ENCODE results near the gene ACAN. TPM values are rescaled to one million over a fixed set of nuclear protein-coding genes. Genes with fewer than 3 reads are reported as not detected.

The ACAN gene
- polyA plus RNA-seq, 4 donors = 0.09 to 0.27 TPM; not detected in 2

- no peak overlapping the region for H3K4me3 ChIP-seq (ENCODE audit: low read depth in 1 of 3, low read length in 3 of 3)
- no peaks in the 10 kb centered on the region for H3K9me3 ChIP-seq (ENCODE audit: control insufficient read depth in 2 of 2, insufficient read depth in 1 of 2, low read depth in 1 of 2, low read length in 1 of 2)
- H3K27me3 ChIP-seq (ENCODE audit: control insufficient read depth in 3 of 3, insufficient read depth in 3 of 3, low read length in 3 of 3) = peaks cover 0 to 22% (median 15%) of the 10 kb centered on the region in 3 donors
- WGBS, 3 donors = 20 to 33% (median 25%) methylated on average over 22 of the region's 22 CpGs
- H3K36me3 ChIP-seq (ENCODE audit: control insufficient read depth in 3 of 3, insufficient read depth in 2 of 3, low read depth in 1 of 3, low read length in 3 of 3) = no peaks in the 10 kb centered on the region
- DNase-seq (no peak), FAIRE-seq (no peak)
- H3K27ac ChIP-seq (ENCODE audit: low read depth in 1 of 3, low read length in 2 of 3) = no peak overlapping the region
- H3K4me1 ChIP-seq (ENCODE audit: control insufficient read depth in 3 of 3, insufficient read depth in 2 of 3, low read depth in 1 of 3, low read length in 2 of 3) = no peaks in the 10 kb centered on the region
Observed at GRCh38 chr15:88792342-88793282, 10.6 kb upstream of the ACAN start.

GRCh38 chr15:88794001-88794400 is 9.2 kb upstream of the ACAN start:
- no peak overlapping the region for H3K27ac ChIP-seq (ENCODE audit: low read depth in 1 of 3, low read length in 2 of 3)
- no peak overlapping the region for H3K4me3 ChIP-seq (ENCODE audit: low read depth in 1 of 3, low read length in 3 of 3)
- H3K27me3 ChIP-seq (ENCODE audit: control insufficient read depth in 3 of 3, insufficient read depth in 3 of 3, low read length in 3 of 3) = peaks cover 0 to 25% (median 15%) of the 10 kb centered on the region in 3 donors
- H3K9me3 ChIP-seq (ENCODE audit: control insufficient read depth in 2 of 2, insufficient read depth in 1 of 2, low read depth in 1 of 2, low read length in 1 of 2) = no peaks in the 10 kb centered on the region
- H3K4me1 ChIP-seq (ENCODE audit: control insufficient read depth in 3 of 3, insufficient read depth in 2 of 3, low read depth in 1 of 3, low read length in 2 of 3) = no peaks in the 10 kb centered on the region
- no peaks in the 10 kb centered on the region for H3K36me3 ChIP-seq (ENCODE audit: control insufficient read depth in 3 of 3, insufficient read depth in 2 of 3, low read depth in 1 of 3, low read length in 3 of 3)
- FAIRE-seq (no peak), DNase-seq (no peak)
- WGBS, 3 donors = 64 to 72% (median 69%) methylated on average over 5 of the region's 5 CpGs

- no peaks in the 10 kb centered on the region for H3K4me1 ChIP-seq (ENCODE audit: control insufficient read depth in 3 of 3, insufficient read depth in 2 of 3, low read depth in 1 of 3, low read length in 2 of 3)
- no peaks in the 10 kb centered on the region for H3K36me3 ChIP-seq (ENCODE audit: control insufficient read depth in 3 of 3, insufficient read depth in 2 of 3, low read depth in 1 of 3, low read length in 3 of 3)
- FAIRE-seq = no peak
- H3K4me3 ChIP-seq (ENCODE audit: low read depth in 1 of 3, low read length in 3 of 3) = no peak overlapping the region
- peaks cover 1 to 31% (median 16%) of the 10 kb centered on the region in 3 donors for H3K27me3 ChIP-seq (ENCODE audit: control insufficient read depth in 3 of 3, insufficient read depth in 3 of 3, low read length in 3 of 3)
- H3K27ac ChIP-seq (ENCODE audit: low read depth in 1 of 3, low read length in 2 of 3) = no peak overlapping the region
- 74 to 77% (median 75%) methylated on average over 7 of the region's 7 CpGs for WGBS, 3 donors
- DNase-seq = no peak
- no peaks in the 10 kb centered on the region for H3K9me3 ChIP-seq (ENCODE audit: control insufficient read depth in 2 of 2, insufficient read depth in 1 of 2, low read depth in 1 of 2, low read length in 1 of 2)
Observed at GRCh38 chr15:88797663-88798339, 5.4 kb upstream of the ACAN start.

- whole genome bisulfite sequencing, 3 donors = 77 to 82% (median 82%) methylated on average over 4 of the region's 4 CpGs
- Histone ChIP-seq H3K27me3 (ENCODE audit: control insufficient read depth in 3 of 3, insufficient read depth in 3 of 3, low read length in 3 of 3) (peaks cover 9 to 36% (median 10%) of the 10 kb centered on the region in 3 donors), H3K9me3 (ENCODE audit: control insufficient read depth in 2 of 2, insufficient read depth in 1 of 2, low read depth in 1 of 2, low read length in 1 of 2) (no peaks in the 10 kb centered on the region), H3K27ac (ENCODE audit: low read depth in 1 of 3, low read length in 2 of 3) (no peak overlapping the region), H3K36me3 (ENCODE audit: control insufficient read depth in 3 of 3, insufficient read depth in 2 of 3, low read depth in 1 of 3, low read length in 3 of 3) (no peaks in the 10 kb centered on the region), H3K4me1 (ENCODE audit: control insufficient read depth in 3 of 3, insufficient read depth in 2 of 3, low read depth in 1 of 3, low read length in 2 of 3) (no peaks in the 10 kb centered on the region), H3K4me3 (ENCODE audit: low read depth in 1 of 3, low read length in 3 of 3) (no peak overlapping the region)
- DNase-seq (no peak), FAIRE-seq (no peak)
Observed at GRCh38 chr15:88799341-88799740, 3.9 kb upstream of the ACAN start.

- no peak for FAIRE-seq
- WGBS, 3 donors = 6 to 37% (median 9%) methylated on average over 1 of the region's 1 CpG
Observed at GRCh38 chr15:88800026-88800425, 3.2 kb upstream of the ACAN start.

GRCh38 chr15:88800738-88801137 is 2.5 kb upstream of the ACAN start:
- Histone ChIP-seq H3K4me3 (ENCODE audit: low read depth in 1 of 3, low read length in 3 of 3) (no peak overlapping the region), H3K36me3 (ENCODE audit: control insufficient read depth in 3 of 3, insufficient read depth in 2 of 3, low read depth in 1 of 3, low read length in 3 of 3) (no peaks in the 10 kb centered on the region), H3K4me1 (ENCODE audit: control insufficient read depth in 3 of 3, insufficient read depth in 2 of 3, low read depth in 1 of 3, low read length in 2 of 3) (no peaks in the 10 kb centered on the region), H3K9me3 (ENCODE audit: control insufficient read depth in 2 of 2, insufficient read depth in 1 of 2, low read depth in 1 of 2, low read length in 1 of 2) (no peaks in the 10 kb centered on the region), H3K27ac (ENCODE audit: low read depth in 1 of 3, low read length in 2 of 3) (no peak overlapping the region), H3K27me3 (ENCODE audit: control insufficient read depth in 3 of 3, insufficient read depth in 3 of 3, low read length in 3 of 3) (peaks cover 9 to 48% (median 17%) of the 10 kb centered on the region in 3 donors)
- no peak for DNase-seq
- no peak for FAIRE-seq
- 68 to 82% (median 68%) methylated on average over 4 of the region's 4 CpGs for WGBS, 3 donors

More at GRCh38 chr15:88800026-88800425, 3.2 kb upstream of the ACAN start:
- Histone ChIP-seq H3K36me3 (ENCODE audit: control insufficient read depth in 3 of 3, insufficient read depth in 2 of 3, low read depth in 1 of 3, low read length in 3 of 3) (no peaks in the 10 kb centered on the region), H3K27ac (ENCODE audit: low read depth in 1 of 3, low read length in 2 of 3) (no peak overlapping the region), H3K27me3 (ENCODE audit: control insufficient read depth in 3 of 3, insufficient read depth in 3 of 3, low read length in 3 of 3) (peaks cover 9 to 40% (median 14%) of the 10 kb centered on the region in 3 donors), H3K9me3 (ENCODE audit: control insufficient read depth in 2 of 2, insufficient read depth in 1 of 2, low read depth in 1 of 2, low read length in 1 of 2) (no peaks in the 10 kb centered on the region), H3K4me3 (ENCODE audit: low read depth in 1 of 3, low read length in 3 of 3) (no peak overlapping the region), H3K4me1 (ENCODE audit: control insufficient read depth in 3 of 3, insufficient read depth in 2 of 3, low read depth in 1 of 3, low read length in 2 of 3) (no peaks in the 10 kb centered on the region)
- no peak for DNase-seq

- FAIRE-seq (no peak), DNase-seq (no peak)
- no peak overlapping the region for H3K4me3 ChIP-seq (ENCODE audit: low read depth in 1 of 3, low read length in 3 of 3)
- peaks cover 9 to 49% (median 18%) of the 10 kb centered on the region in 3 donors for H3K27me3 ChIP-seq (ENCODE audit: control insufficient read depth in 3 of 3, insufficient read depth in 3 of 3, low read length in 3 of 3)
- H3K9me3 ChIP-seq (ENCODE audit: control insufficient read depth in 2 of 2, insufficient read depth in 1 of 2, low read depth in 1 of 2, low read length in 1 of 2) = no peaks in the 10 kb centered on the region
- H3K36me3 ChIP-seq (ENCODE audit: control insufficient read depth in 3 of 3, insufficient read depth in 2 of 3, low read depth in 1 of 3, low read length in 3 of 3) = no peaks in the 10 kb centered on the region
- H3K27ac ChIP-seq (ENCODE audit: low read depth in 1 of 3, low read length in 2 of 3) = no peak overlapping the region
- no peaks in the 10 kb centered on the region for H3K4me1 ChIP-seq (ENCODE audit: control insufficient read depth in 3 of 3, insufficient read depth in 2 of 3, low read depth in 1 of 3, low read length in 2 of 3)
- WGBS, 3 donors = 15 to 24% (median 20%) methylated on average over 20 of the region's 20 CpGs
Observed at GRCh38 chr15:88802250-88802990, 816 bp upstream of the ACAN start.

GRCh38 chr15:88802991-88803240 is 320 bp upstream of the ACAN start:
- Histone ChIP-seq H3K9me3 (ENCODE audit: control insufficient read depth in 2 of 2, insufficient read depth in 1 of 2, low read depth in 1 of 2, low read length in 1 of 2) (no peaks in the 10 kb centered on the region), H3K36me3 (ENCODE audit: control insufficient read depth in 3 of 3, insufficient read depth in 2 of 3, low read depth in 1 of 3, low read length in 3 of 3) (no peaks in the 10 kb centered on the region), H3K4me1 (ENCODE audit: control insufficient read depth in 3 of 3, insufficient read depth in 2 of 3, low read depth in 1 of 3, low read length in 2 of 3) (no peaks in the 10 kb centered on the region), H3K27me3 (ENCODE audit: control insufficient read depth in 3 of 3, insufficient read depth in 3 of 3, low read length in 3 of 3) (peaks cover 9 to 49% (median 18%) of the 10 kb centered on the region in 3 donors), H3K27ac (ENCODE audit: low read depth in 1 of 3, low read length in 2 of 3) (no peak overlapping the region), H3K4me3 (ENCODE audit: low read depth in 1 of 3, low read length in 3 of 3) (no peak overlapping the region)
- WGBS, 3 donors = 2 to 8% (median 5%) methylated on average over 12 to 28 of the region's 28 CpGs
- DNase-seq = no peak
- FAIRE-seq = no peak

All from small intestine (tissue), 7 donors.